HepG2 (cell line): ENCODE measurements around the gene PHC1. TPM values are rescaled to one million over a fixed set of nuclear protein-coding genes. Genes with fewer than 3 reads are reported as not detected.
"Not testable (repeated sequence)": the region's sequence is repeated elsewhere in the genome, so short reads cannot be mapped to it uniquely, and the experiment has no call there.

Experiments
- CREM ChIP-seq, 2 experiments: sonication (generic) in 1 of 2; formaldehyde crosslinking in 1 of 2; IDR thresholded peaks; 2 replicates each; pipeline versions ENCODE4 v1.4.0 to v1.6.1; 2016 to 2020; ENCODE audit warnings: antibody characterized with exemption in 1 of 2, mild to moderate bottlenecking in 1 of 2, missing genetic modification reagents in 1 of 2
- MAZ ChIP-seq, 2 experiments: sonication (generic) in 1 of 2; formaldehyde crosslinking in 1 of 2; IDR thresholded peaks; 2 replicates each; pipeline versions ENCODE4 v1.5.0 to v1.6.1; 2012 to 2020; ENCODE audit warnings: low read depth in 2 of 2, mild to moderate bottlenecking in 2 of 2, borderline replicate concordance in 1 of 2, improper control_type of control experiment in 1 of 2, low read length in 1 of 2, missing genetic modification reagents in 1 of 2, moderate library complexity in 1 of 2
- RFX3 ChIP-seq: IDR thresholded peaks from 2 replicates; pipeline ENCODE4 v1.6.1; 2016; ENCODE audit warnings: missing biosample characterization, missing genetic modification reagents
- SALL1 ChIP-seq: sonication (generic); formaldehyde crosslinking; IDR thresholded peaks from 2 replicates; pipeline ENCODE4 v1.8.0; 2022; ENCODE audit warnings: mild to moderate bottlenecking, missing genetic modification reagents
- ZBTB25 ChIP-seq: IDR thresholded peaks from 2 replicates; pipeline ENCODE4 v1.6.1; 2018; ENCODE audit warnings: missing genetic modification reagents
- ZFY ChIP-seq: sonication (generic); formaldehyde crosslinking; IDR thresholded peaks from 2 replicates; pipeline ENCODE4 v1.4.0; 2020; ENCODE audit warnings: missing genetic modification reagents
- ZNF574 ChIP-seq: sonication (generic); formaldehyde crosslinking; IDR thresholded peaks from 2 replicates; pipeline ENCODE4 v1.4.0; 2020; ENCODE audit warnings: missing genetic modification reagents
- ZNF605 ChIP-seq: sonication (generic); formaldehyde crosslinking; IDR thresholded peaks from 2 replicates; pipeline ENCODE4 v1.8.0; 2022; ENCODE audit warnings: mild to moderate bottlenecking, missing genetic modification reagents
- polyA plus RNA-seq, 8 experiments: library from polyadenylated mRNA; depleted of rRNA in 3 of 8; stranded (reverse) in 7 of 8; unstranded in 1 of 8; fragments of >200 nt; fragmentation: Illumina TruSeq in 4 of 8; extraction: Trizol in 4 of 8; gene quantifications; 2 replicates each; pipeline versions ENCODE4 v1.2.1 to v1.2.3, GENCODE V29; 2011 to 2016; ENCODE audit warnings: low read depth in 4 of 8, missing spikeins in 1 of 8, mixed read lengths in 1 of 8; ENCODE audit not compliant: insufficient read depth in 1 of 8
- total RNA-seq, 5 experiments: library from RNA; depleted of rRNA; stranded (reverse); fragments of >200 nt; fragmentation: Illumina TruSeq; extraction: Trizol; gene quantifications; 2 replicates each; pipeline ENCODE4 v1.2.3, GENCODE V29; 2016; ENCODE audit warnings: low read depth in 1 of 5
- TF ChIP-seq, protein P1 (sequence below): sonication (generic); formaldehyde crosslinking; IDR thresholded peaks from 2 replicates; pipeline ENCODE4 v1.5.1; 2020; ENCODE audit warnings: mild to moderate bottlenecking, moderate library complexity, missing genetic modification reagents
- TF ChIP-seq, protein P2 (sequence below): sonication (generic); formaldehyde crosslinking; IDR thresholded peaks from 2 replicates; pipeline ENCODE4 v1.5.1; 2020; ENCODE audit warnings: missing genetic modification reagents, mild to moderate bottlenecking, borderline replicate concordance
- TF ChIP-seq, protein P3 (sequence below): sonication (generic); formaldehyde crosslinking; IDR thresholded peaks from 2 replicates; pipeline ENCODE4 v1.4.0; 2020; ENCODE audit warnings: missing genetic modification reagents
- TF ChIP-seq, protein P4 (sequence below): sonication (generic); formaldehyde crosslinking; IDR thresholded peaks from 2 replicates; pipeline ENCODE4 v1.5.0; 2020; ENCODE audit warnings: mild to moderate bottlenecking, missing genetic modification reagents, borderline replicate concordance

PHC1 gene
- total and polyA plus RNA-seq, 2 of the 13 experiments (the other 11 are each of a cell fraction or from before 2014, with no cell fraction given), result 9.4 to 35.0 TPM

GRCh38 chr12:8914033-8914715, at the start of gene PHC1 (continued):
- 0 out of 2 replicates have a peak, but pooled peaks have one; percentile 14 for TF ChIP-seq ZBTB25 (CRISPR knock-in tag)
- TF ChIP-seq, protein P1, sequence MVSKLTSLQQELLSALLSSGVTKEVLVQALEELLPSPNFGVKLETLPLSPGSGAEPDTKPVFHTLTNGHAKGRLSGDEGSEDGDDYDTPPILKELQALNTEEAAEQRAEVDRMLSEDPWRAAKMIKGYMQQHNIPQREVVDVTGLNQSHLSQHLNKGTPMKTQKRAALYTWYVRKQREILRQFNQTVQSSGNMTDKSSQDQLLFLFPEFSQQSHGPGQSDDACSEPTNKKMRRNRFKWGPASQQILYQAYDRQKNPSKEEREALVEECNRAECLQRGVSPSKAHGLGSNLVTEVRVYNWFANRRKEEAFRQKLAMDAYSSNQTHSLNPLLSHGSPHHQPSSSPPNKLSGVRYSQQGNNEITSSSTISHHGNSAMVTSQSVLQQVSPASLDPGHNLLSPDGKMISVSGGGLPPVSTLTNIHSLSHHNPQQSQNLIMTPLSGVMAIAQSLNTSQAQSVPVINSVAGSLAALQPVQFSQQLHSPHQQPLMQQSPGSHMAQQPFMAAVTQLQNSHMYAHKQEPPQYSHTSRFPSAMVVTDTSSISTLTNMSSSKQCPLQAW (CRISPR knock-in tag), result peak; percentile 31; the same call in 1 of the 2 replicates
- peak; percentile 43; the same call in 1 of the 2 replicates for TF ChIP-seq MAZ (IDR thresholded peaks at IDR 0.05; ENCODE audit: borderline replicate concordance, low read depth, low read length)
- TF ChIP-seq MAZ (CRISPR knock-in tag; IDR thresholded peaks at IDR 0.05; ENCODE audit: low read depth), result peak; percentile 72; the same call in 1 of the 2 replicates
- TF ChIP-seq ZNF605 (CRISPR knock-in tag), result 0 out of 2 replicates have a peak, but pooled peaks have one; percentile 36
- TF ChIP-seq, protein P2, sequence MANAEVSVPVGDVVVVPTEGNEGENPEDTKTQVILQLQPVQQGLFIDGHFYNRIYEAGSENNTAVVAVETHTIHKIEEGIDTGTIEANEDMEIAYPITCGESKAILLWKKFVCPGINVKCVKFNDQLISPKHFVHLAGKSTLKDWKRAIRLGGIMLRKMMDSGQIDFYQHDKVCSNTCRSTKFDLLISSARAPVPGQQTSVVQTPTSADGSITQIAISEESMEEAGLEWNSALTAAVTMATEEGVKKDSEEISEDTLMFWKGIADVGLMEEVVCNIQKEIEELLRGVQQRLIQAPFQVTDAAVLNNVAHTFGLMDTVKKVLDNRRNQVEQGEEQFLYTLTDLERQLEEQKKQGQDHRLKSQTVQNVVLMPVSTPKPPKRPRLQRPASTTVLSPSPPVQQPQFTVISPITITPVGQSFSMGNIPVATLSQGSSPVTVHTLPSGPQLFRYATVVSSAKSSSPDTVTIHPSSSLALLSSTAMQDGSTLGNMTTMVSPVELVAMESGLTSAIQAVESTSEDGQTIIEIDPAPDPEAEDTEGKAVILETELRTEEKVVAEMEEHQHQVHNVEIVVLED (CRISPR knock-in tag), result peak; percentile 20; the same call in 1 of the 2 replicates
- TF ChIP-seq, protein P3, sequence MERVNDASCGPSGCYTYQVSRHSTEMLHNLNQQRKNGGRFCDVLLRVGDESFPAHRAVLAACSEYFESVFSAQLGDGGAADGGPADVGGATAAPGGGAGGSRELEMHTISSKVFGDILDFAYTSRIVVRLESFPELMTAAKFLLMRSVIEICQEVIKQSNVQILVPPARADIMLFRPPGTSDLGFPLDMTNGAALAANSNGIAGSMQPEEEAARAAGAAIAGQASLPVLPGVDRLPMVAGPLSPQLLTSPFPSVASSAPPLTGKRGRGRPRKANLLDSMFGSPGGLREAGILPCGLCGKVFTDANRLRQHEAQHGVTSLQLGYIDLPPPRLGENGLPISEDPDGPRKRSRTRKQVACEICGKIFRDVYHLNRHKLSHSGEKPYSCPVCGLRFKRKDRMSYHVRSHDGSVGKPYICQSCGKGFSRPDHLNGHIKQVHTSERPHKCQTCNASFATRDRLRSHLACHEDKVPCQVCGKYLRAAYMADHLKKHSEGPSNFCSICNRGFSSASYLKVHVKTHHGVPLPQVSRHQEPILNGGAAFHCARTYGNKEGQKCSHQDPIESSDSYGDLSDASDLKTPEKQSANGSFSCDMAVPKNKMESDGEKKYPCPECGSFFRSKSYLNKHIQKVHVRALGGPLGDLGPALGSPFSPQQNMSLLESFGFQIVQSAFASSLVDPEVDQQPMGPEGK (CRISPR knock-in tag), result peak; percentile 86
- TF ChIP-seq ZFY (CRISPR knock-in tag), result 0 out of 2 replicates have a peak, but pooled peaks have one; percentile 39
- TF ChIP-seq RFX3 (CRISPR knock-in tag), result peak; percentile 92
- 0 out of 2 replicates have a peak, but pooled peaks have one; percentile 15 for TF ChIP-seq SALL1 (CRISPR knock-in tag)
- peak; percentile 28; the same call in 1 of the 2 replicates for TF ChIP-seq ZNF574
- TF ChIP-seq, protein P4, sequence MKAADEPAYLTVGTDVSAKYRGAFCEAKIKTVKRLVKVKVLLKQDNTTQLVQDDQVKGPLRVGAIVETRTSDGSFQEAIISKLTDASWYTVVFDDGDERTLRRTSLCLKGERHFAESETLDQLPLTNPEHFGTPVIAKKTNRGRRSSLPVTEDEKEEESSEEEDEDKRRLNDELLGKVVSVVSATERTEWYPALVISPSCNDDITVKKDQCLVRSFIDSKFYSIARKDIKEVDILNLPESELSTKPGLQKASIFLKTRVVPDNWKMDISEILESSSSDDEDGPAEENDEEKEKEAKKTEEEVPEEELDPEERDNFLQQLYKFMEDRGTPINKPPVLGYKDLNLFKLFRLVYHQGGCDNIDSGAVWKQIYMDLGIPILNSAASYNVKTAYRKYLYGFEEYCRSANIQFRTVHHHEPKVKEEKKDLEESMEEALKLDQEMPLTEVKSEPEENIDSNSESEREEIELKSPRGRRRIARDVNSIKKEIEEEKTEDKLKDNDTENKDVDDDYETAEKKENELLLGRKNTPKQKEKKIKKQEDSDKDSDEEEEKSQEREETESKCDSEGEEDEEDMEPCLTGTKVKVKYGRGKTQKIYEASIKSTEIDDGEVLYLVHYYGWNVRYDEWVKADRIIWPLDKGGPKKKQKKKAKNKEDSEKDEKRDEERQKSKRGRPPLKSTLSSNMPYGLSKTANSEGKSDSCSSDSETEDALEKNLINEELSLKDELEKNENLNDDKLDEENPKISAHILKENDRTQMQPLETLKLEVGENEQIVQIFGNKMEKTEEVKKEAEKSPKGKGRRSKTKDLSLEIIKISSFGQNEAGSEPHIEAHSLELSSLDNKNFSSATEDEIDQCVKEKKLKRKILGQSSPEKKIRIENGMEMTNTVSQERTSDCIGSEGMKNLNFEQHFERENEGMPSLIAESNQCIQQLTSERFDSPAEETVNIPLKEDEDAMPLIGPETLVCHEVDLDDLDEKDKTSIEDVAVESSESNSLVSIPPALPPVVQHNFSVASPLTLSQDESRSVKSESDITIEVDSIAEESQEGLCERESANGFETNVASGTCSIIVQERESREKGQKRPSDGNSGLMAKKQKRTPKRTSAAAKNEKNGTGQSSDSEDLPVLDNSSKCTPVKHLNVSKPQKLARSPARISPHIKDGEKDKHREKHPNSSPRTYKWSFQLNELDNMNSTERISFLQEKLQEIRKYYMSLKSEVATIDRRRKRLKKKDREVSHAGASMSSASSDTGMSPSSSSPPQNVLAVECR, result 0 out of 2 replicates have a peak, but pooled peaks have one; percentile 48
- peak; percentile 49; the same call in 1 of the 2 replicates for TF ChIP-seq CREM (IDR thresholded peaks at IDR 0.05)
- TF ChIP-seq CREM (CRISPR knock-in tag; IDR thresholded peaks at IDR 0.05), result not testable (repeated sequence)
